AG09309 (cell line): ENCODE results near the gene ARHGAP22.

Experiments
- DNase-seq: peaks from one replicate; pipeline ENCODE4 v3.0.0-alpha.2; 2010; ENCODE audit warnings: low read depth
- H3K4me3 ChIP-seq: 2 replicates; pipeline ENCODE4 v1.5.1; 2011; ENCODE audit warnings: mild to moderate bottlenecking, low read depth, low read length, moderate library complexity; ENCODE audit not compliant: control insufficient read depth
- TF ChIP-seq, protein P1 (sequence below): IDR thresholded peaks from 2 replicates; pipeline ENCODE4 v1.5.1; 2011; ENCODE audit warnings: mild to moderate bottlenecking, low read depth, low read length, inconsistent platforms; ENCODE audit not compliant: insufficient read depth, control insufficient read depth; ENCODE audit errors: missing control alignments

The ARHGAP22 gene

GRCh38 chr10:48623607-48624132 lies 18.8 kb upstream of the ARHGAP22 start:
- TF ChIP-seq, protein P1, sequence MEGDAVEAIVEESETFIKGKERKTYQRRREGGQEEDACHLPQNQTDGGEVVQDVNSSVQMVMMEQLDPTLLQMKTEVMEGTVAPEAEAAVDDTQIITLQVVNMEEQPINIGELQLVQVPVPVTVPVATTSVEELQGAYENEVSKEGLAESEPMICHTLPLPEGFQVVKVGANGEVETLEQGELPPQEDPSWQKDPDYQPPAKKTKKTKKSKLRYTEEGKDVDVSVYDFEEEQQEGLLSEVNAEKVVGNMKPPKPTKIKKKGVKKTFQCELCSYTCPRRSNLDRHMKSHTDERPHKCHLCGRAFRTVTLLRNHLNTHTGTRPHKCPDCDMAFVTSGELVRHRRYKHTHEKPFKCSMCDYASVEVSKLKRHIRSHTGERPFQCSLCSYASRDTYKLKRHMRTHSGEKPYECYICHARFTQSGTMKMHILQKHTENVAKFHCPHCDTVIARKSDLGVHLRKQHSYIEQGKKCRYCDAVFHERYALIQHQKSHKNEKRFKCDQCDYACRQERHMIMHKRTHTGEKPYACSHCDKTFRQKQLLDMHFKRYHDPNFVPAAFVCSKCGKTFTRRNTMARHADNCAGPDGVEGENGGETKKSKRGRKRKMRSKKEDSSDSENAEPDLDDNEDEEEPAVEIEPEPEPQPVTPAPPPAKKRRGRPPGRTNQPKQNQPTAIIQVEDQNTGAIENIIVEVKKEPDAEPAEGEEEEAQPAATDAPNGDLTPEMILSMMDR = no peak
- H3K4me3 ChIP-seq = no peak overlapping the region
- no peak for DNase-seq

GRCh38 chr10:48623009-48623408 lies 18.1 kb upstream of the ARHGAP22 start:
- no peak overlapping the region for H3K4me3 ChIP-seq
- TF ChIP-seq, protein P1 = no peak
- no peak for DNase-seq

GRCh38 chr10:48620719-48621118 lies 15.8 kb upstream of the ARHGAP22 start:
- no peak for DNase-seq
- TF ChIP-seq, protein P1 = no peak
- no peak overlapping the region for H3K4me3 ChIP-seq

GRCh38 chr10:48616436-48616835 lies 11.6 kb upstream of the ARHGAP22 start:
- TF ChIP-seq, protein P1 = no peak
- H3K4me3 ChIP-seq = no peak overlapping the region
- no peak for DNase-seq

DNA sequence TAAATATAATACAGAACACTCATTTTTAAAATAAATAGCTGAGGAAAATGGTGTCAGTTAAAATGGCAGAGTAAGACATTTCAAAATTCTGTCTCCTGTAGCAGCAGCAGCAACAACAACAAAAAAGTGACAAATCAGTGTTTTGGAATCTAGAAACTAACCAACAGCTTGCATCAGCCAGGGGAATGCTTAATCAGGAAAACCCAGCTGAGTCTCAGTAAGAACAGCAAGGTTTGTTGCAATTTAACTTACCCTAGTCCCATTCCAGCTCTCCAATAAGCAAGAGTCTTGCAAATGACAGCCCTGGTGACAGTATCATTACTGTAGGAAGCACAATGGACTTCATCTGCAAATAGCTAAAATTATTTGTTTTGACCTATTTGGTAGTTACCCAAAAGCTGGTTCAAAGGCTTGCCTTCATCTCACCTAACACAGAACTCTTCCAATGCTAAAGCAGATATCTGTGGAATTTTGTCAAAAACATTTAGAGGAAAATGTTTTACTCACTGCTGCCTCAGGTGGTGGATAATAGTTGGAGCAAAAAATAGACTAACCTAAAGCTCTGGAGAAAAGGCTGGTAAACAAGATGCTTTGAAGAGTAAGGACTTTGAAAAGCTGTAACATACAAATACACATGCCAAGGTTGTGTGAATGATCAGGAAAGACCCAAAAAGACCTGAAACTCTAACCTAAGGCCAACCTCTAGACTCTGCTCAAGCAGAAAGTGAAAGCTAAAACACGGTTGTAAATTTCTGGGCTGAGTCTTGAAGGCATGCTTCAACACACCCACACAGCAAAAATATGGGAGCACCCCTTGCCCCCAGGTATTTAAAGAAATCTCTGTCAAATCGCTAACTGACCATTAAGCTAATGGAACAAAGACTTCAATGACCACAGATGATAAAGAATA lies 9.9 kb upstream of the ARHGAP22 start:
- TF ChIP-seq, protein P1 = no peak
- DNase-seq = peak; percentile 58

GRCh38 chr10:48613016-48613415 lies 8.1 kb upstream of the ARHGAP22 start:
- H3K4me3 ChIP-seq = no peak overlapping the region
- no peak for DNase-seq
- TF ChIP-seq, protein P1 = no peak

More for the DNA sequence above, 9.9 kb upstream of the ARHGAP22 start:
- H3K4me3 ChIP-seq = no peak overlapping the region
